Measurements from ENCODE around the gene TPBG. TPM values are rescaled to one million over a fixed set of nuclear protein-coding genes. Genes with fewer than 3 reads are reported as not detected.

Gene TPBG
- total and polyA plus RNA-seq, 2 experiments from 2014 or later = 13.2 to 22.3 TPM

- Histone ChIP-seq H3K4me1 (ENCODE audit: low read depth) (no peaks in the 10 kb centered on the region), H3K27me3 (peaks cover 3% of the 10 kb centered on the region), H3K36me3 (no peaks in the 10 kb centered on the region), H3K4me3 (no peak overlapping the region), H3K27ac (no peak overlapping the region), H3K9me3 (ENCODE audit: low read depth) (no peaks in the 10 kb centered on the region)
- no peak for TF ChIP-seq CTCF (IDR thresholded peaks at IDR 0.05; ENCODE audit: low read depth, low read length)
- DNase-seq (ENCODE audit: low read depth in 1 of 2, low spot score in 1 of 2) = no peak
Observed at GRCh38 chr6:82370788-82371187, 7.2 kb downstream of the TPBG start.

GRCh38 chr6:82371799-82372546 is 8.4 kb downstream of the TPBG start:
- TF ChIP-seq CTCF (IDR thresholded peaks at IDR 0.05; ENCODE audit: low read depth, low read length) = no peak
- DNase-seq (ENCODE audit: low read depth in 1 of 2, low spot score in 1 of 2) = no peak
- Histone ChIP-seq H3K4me1 (ENCODE audit: low read depth) (no peaks in the 10 kb centered on the region), H3K9me3 (ENCODE audit: low read depth) (no peaks in the 10 kb centered on the region), H3K4me3 (no peak overlapping the region), H3K27ac (no peak overlapping the region), H3K36me3 (no peaks in the 10 kb centered on the region), H3K27me3 (no peaks in the 10 kb centered on the region)

- Histone ChIP-seq H3K27ac (no peak overlapping the region), H3K27me3 (no peaks in the 10 kb centered on the region), H3K4me1 (ENCODE audit: low read depth) (no peaks in the 10 kb centered on the region), H3K4me3 (no peak overlapping the region), H3K36me3 (no peaks in the 10 kb centered on the region), H3K9me3 (ENCODE audit: low read depth) (no peaks in the 10 kb centered on the region)
- TF ChIP-seq CTCF (IDR thresholded peaks at IDR 0.05; ENCODE audit: low read depth, low read length) = no peak
- DNase-seq (ENCODE audit: low read depth in 1 of 2, low spot score in 1 of 2) = no peak
Observed at GRCh38 chr6:82372656-82373055, 9.0 kb downstream of the TPBG start.

- Histone ChIP-seq H3K9me3 (ENCODE audit: low read depth) (no peaks in the 10 kb centered on the region), H3K4me1 (ENCODE audit: low read depth) (no peaks in the 10 kb centered on the region), H3K27ac (no peak overlapping the region), H3K36me3 (no peaks in the 10 kb centered on the region), H3K27me3 (no peaks in the 10 kb centered on the region), H3K4me3 (no peak overlapping the region)
- no peak for TF ChIP-seq CTCF (IDR thresholded peaks at IDR 0.05; ENCODE audit: low read depth, low read length)
- no peak for DNase-seq (ENCODE audit: low read depth in 1 of 2, low spot score in 1 of 2)
Observed at GRCh38 chr6:82374516-82374915, 10.9 kb downstream of the TPBG start.

GRCh38 chr6:82376636-82377035 is 13.0 kb downstream of the TPBG start:
- no peak overlapping the region for H3K27ac ChIP-seq
- H3K27me3 ChIP-seq = no peaks in the 10 kb centered on the region
- no peak for DNase-seq (ENCODE audit: low read depth in 1 of 2, low spot score in 1 of 2)
- no peaks in the 10 kb centered on the region for H3K4me1 ChIP-seq (ENCODE audit: low read depth)
- H3K36me3 ChIP-seq = no peaks in the 10 kb centered on the region
- H3K9me3 ChIP-seq (ENCODE audit: low read depth) = no peaks in the 10 kb centered on the region
- H3K4me3 ChIP-seq = no peak overlapping the region
- TF ChIP-seq CTCF (IDR thresholded peaks at IDR 0.05; ENCODE audit: low read depth, low read length) = no peak
